GM12872 (cell line): ENCODE data around the gene MOCS3.

ENCODE experiments used
- CTCF ChIP-seq: IDR thresholded peaks from 3 replicates; pipeline ENCODE4 v1.5.1; 2011; ENCODE audit warnings: low read depth, mild to moderate bottlenecking, low read length, moderate library complexity; ENCODE audit not compliant: insufficient read depth

Gene MOCS3

GRCh38 chr20:50916934-50917333 is 41.7 kb upstream of the MOCS3 start:
- no peak for TF ChIP-seq CTCF

GRCh38 chr20:50918403-50918802 is 40.2 kb upstream of the MOCS3 start:
- TF ChIP-seq CTCF = no peak

GRCh38 chr20:50919567-50919966 is 39.1 kb upstream of the MOCS3 start:
- no peak for TF ChIP-seq CTCF

- TF ChIP-seq CTCF = no peak
These were observed 37.6 kb upstream of the MOCS3 start for GRCh38 chr20:50920997-50921396.

- TF ChIP-seq CTCF = no peak
These were observed 36.7 kb upstream of the MOCS3 start for GRCh38 chr20:50921803-50922501.

GRCh38 chr20:50924261-50924920 is 34.2 kb upstream of the MOCS3 start:
- TF ChIP-seq CTCF = no peak

GRCh38 chr20:50926530-50926929 is 32.1 kb upstream of the MOCS3 start:
- no peak for TF ChIP-seq CTCF
